Measurements from ENCODE around the gene ZBTB4.
"Not testable (repeated sequence)": the region's sequence is repeated elsewhere in the genome, so short reads cannot be mapped to it uniquely, and the experiment has no call there.

The ZBTB4 gene

DNA sequence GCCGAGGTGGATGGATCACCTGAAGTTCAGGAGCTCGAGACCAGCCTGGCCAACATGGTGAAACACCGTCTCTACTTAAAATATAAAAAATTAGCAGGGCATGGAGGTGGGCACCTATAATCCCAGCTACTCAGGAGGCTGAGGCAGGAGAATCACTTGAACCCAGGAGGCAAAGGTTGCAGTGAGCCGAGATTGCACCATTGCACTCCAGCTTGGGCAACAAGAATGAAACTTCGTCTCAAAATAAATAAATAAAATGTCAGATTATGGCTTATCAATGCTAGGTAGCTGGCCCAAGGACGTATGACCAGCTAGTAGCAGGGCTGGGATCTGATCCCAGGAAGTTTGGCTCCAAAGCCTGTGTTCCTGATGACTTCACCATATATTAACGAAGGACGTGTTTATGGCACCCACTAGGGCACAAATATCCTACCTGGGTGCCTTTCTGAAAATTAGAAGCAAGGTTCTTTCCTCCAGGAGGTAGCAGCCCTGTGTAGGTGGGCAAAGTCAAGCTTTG is 8.9 kb downstream of the ZBTB4 start:
- not testable (repeated sequence) for DNase-seq (ENCODE audit: extremely low read depth in 1 of 2, low read depth in 1 of 2)

DNA sequence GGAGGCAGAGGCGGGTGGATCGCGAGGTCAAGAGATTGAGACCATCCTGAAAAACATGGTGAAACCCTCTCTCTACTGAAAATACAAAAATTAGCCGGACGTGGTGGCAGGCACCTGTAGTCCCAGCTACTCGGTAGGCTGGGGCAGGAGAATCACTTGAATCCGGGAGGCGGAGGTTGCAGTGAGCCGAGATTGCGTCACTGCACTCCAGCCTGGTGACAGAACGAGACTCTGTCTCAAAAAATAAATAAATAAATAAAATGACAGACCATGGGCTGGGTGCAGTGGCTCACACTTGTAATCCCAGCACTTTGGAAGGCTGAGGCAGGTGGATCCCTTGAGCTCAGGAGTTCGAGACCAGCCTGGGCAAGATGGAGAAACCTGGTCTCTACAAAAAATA is 9.6 kb downstream of the ZBTB4 start:
- not testable (repeated sequence) for DNase-seq (ENCODE audit: extremely low read depth in 1 of 2, low read depth in 1 of 2)

DNA sequence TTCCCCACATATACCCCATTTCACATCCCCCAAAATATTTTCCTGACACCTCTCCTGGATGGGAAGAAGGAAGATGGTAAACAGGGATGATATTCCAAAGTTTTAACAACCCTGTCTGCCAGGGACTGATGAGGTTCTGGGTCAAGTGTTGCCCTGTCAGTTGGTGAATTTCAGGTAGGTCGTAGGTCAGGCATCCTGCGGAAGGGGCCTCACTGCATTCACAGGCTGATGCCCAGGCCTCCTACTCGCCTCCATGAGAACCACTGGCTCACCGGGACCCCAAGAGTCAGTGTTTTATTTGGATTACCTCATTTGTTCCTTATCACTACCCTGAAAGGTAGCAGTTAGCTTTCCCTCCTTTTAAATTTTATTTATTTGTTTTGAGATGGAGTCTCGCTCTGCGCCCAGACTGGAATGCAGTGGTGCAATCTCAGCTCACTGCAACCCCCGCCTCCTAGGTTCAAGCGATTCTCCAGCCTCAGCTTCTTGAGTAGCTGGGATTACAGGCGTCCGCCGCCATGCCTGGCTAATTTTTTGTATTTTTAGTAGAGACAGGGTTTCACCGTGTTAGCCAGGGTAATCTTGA is 10.5 kb downstream of the ZBTB4 start:
- no peak for DNase-seq (ENCODE audit: extremely low read depth in 1 of 2, low read depth in 1 of 2)

DNA sequence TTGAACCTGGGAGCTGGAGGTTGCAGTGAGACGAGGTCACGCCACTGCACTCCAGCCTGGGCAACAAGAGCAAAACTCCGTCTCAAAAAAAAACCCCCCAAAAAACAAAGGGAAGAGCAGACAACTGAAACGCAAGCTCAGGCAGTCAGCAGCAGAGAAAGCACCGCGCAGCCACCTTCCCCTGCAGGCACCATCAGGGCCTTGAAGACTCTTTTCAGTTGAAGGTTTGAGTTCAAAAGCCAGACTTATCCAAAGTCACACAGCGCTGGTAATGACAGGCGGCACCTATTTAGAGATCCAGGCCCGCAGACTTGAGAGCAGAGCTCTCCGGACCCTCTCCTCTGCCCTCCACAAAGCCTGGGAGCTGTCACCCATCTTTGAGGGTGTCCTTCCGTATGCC is 11.1 kb downstream of the ZBTB4 start:
- no peak for DNase-seq (ENCODE audit: extremely low read depth in 1 of 2, low read depth in 1 of 2)

DNA sequence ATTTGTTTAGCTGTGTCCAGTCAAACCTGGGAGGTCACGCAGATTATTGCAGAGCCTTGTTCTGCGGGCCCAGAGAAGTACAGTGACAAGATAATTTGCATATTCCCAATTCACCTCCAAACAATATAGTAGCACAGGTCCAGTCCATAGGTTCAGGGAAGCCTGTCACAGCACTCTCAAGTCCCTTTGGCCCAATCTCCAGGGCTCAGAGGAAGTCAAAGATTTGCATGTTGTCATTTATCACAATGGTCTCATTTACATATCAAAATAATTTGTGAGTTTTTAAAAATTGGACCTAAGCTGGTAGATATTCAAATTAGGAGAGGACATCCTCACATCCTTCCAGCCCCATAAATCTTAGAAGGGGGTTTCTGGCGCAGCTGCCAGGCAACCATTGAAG is 11.9 kb downstream of the ZBTB4 start:
- DNase-seq (ENCODE audit: extremely low read depth in 1 of 2, low read depth in 1 of 2), result no peak

DNA sequence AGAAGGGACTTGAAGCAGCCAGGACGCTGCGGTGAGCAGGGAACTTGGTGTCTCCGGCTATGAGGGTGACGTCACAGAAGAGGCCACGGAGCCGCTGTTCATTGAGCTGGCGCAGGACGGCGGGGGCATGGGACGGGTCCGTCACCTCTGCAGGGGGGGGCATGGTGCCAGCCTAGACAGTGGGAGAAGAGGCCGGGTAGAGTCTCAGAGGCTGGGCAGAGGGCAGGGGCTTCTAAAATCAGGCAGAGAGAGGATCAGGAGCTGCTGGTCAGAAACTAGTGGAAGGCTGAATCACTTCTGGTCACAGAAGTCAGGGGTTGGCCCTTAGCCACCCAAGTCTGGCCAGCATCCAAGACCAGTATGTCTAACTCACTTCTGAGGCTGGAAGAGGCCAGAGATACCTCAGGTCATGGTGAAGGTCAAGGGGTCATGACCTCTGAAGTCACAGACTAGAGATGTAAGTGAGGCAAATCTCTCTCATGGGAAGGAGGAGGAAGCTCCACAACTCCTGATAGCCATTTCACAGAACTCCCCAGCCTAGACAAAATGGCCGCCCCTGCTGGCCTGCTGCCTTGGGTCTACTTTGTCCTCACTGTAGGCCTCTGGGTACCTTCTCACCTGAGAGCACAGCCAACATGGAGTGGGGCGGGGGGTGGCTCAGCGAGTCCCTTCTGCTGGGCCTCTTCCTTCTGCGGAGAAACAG is 12.6 kb downstream of the ZBTB4 start:
- no peak for DNase-seq (ENCODE audit: extremely low read depth in 1 of 2, low read depth in 1 of 2)

DNA sequence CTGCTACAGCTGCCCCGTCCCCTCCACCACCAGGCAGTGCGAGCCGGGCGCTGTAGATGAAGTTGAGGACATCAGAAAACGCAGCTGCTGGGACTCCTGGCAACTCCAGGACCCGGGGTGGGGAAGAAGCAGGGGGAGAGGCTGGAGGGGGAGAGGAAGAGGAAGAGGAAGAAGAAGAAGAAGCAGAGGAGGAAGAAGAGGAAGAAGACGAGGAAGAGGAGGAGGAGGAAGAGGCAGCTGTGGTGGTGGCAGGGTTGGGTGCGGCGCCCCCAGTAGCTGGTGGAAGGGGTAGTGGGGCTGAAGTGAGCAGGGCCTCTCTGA is 13.2 kb downstream of the ZBTB4 start:
- no peak for DNase-seq (ENCODE audit: extremely low read depth in 1 of 2, low read depth in 1 of 2)

DNA sequence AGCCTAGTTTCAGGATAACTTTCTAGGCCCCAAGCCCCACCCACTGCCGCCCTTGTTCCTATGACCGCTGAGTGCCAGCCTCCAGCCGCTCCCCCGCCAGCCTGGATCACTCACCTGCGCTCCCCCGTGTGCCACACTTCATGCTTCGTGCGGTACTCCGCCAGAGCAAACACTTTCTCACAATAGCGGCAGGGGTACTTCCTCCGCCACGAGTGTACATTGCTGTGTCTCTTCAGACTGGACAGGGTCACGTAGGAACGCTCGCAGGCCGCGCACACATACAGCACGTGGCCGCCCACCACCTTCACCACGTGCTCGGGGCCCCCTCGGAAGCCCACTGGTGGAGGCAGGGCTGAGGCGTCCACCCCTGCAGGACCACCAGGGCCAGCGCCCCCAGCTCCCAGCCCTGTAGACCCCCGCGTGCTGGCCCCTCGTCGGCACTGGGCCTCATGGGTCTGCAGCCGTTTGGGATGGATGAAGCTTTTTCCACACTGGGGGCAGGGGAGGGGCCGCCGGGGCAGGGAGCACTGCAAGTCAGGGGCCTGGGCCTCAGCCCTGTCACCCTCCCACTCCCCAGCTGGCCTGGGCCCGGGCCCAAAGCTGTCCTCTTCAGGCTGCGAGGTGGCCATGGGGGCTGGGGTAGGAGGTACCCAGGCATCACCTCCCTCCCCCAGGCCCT is 13.7 kb downstream of the ZBTB4 start:
- no peak for DNase-seq (ENCODE audit: extremely low read depth in 1 of 2, low read depth in 1 of 2)

DNA sequence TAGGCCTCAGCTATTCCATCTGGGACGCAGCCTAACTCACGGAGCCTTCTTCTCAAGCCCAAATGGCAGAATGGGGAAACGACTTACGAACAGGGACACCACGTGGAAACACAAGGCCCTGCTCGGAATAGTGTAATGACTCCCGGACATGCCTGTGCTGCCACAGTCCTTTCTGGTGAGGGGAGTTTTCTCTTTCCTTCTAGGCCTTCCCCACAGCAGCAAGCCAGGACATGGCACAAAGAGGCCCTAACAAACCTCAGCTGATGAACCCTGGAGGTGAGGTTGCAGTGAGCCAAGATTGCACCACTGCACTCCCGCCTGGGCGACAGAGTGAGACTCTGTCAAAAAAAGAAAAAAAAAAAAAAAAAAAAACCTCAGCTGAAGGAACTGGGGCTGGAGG is 15.3 kb downstream of the ZBTB4 start:
- DNase-seq (ENCODE audit: extremely low read depth in 1 of 2, low read depth in 1 of 2), result no peak

DNA sequence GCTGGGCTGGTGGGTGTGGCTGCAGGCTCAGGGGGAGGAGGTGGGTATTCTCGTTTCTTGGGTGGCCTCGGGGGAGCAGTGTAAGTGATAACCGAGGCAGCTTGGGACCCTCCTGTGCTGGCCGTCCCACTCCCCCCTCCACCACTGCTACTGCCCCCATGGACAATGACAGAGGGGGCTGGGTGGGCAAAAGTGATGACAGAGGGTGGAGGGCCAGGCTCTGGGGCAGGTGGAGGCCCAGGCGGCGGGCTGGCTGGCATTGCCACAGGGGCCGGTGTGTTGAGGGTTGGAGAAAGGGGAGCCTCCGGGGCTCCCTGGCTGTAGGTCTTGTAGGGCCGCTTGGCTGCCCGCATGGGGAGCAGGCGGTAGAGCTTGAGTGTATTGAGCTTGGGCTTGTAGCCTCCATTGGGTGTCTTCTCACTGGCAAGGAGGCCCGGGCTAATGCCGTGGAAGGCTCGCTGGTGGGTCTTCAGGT is 16.0 kb downstream of the ZBTB4 start:
- DNase-seq (ENCODE audit: extremely low read depth in 1 of 2, low read depth in 1 of 2), result no peak

DNA sequence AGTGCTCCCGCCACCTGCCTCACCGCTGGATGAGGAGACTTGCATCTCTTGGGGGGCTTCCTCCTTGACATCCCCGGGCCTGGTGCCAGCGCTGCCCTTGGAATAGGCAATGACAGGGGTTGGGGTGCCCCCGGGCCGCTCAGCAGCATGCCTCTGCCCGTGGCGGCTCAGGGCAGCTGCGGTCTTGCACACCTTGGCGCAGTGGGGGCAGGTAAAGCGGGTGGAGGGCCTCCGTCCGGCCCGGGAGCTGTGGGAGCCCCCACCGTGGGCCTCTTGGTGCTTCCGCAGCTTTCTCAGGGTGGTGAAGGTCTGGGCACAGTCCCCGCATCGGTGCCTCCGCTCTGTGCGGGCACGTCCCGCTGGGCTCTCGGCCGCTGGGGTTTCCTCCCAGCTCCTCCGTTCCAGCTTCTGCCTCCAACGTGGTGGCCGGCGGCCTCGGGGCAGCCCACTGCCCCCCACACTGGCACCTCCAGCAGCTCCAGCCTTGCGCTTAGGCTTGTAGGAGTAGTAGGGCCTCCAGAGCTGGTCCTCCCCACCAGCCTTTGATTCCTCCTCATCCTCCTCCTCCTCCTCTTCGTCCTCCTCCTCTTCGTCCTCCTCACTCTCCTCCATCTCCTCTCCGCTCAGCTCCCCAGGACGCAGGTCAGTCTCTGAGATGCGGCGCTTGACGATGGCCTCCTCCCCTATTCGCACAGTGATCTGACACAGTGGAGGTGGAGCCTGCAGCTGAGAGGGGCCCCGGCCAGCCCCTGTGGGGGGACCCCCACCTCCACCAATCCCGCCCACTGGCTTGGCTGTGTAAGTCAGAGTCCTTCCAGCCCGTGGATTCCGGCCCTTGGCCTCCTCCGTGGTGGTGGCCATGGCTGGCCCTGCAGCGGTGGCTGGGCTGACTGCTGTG is 16.7 kb downstream of the ZBTB4 start:
- no peak for DNase-seq (ENCODE audit: extremely low read depth in 1 of 2, low read depth in 1 of 2)

DNA sequence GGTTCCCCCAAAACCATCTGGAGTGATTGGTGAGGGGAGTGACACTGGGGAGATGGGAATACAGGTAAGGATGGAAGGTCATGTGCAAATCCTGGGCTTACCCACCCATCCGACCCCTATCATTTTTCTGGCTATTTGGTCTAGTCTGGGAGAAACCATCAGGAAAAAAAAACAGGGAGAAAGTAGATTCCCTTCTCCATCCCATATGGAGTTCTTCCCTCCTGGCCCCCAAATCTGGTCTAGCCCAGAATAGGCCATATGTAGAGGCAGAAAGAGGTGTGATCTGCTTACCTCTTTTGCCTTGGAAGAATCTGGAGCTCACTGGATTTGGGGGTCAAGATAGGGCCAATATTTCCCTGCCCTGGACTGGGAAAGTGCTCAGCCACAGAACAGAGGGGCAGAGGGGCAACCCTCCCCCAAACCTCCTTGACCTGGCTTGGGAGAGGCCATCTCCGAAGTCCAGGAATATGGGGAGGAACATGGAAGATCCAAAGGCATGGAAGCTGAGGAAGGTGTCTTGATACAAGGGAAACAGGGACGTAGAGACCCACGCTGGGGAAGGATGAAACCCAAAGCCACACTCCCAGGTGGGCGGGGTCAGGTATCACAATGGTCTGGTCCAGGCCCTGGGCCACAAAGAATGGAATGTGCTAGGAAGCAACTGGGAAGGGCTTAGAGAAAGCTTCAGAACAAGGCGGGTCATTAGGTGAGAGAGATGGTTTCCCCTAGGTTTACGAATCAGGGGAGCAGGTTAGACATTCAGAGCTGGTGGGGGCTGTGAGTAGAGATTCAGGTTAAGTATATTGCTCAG is 18.4 kb downstream of the ZBTB4 start:
- DNase-seq (ENCODE audit: extremely low read depth in 1 of 2, low read depth in 1 of 2), result no peak

DNA sequence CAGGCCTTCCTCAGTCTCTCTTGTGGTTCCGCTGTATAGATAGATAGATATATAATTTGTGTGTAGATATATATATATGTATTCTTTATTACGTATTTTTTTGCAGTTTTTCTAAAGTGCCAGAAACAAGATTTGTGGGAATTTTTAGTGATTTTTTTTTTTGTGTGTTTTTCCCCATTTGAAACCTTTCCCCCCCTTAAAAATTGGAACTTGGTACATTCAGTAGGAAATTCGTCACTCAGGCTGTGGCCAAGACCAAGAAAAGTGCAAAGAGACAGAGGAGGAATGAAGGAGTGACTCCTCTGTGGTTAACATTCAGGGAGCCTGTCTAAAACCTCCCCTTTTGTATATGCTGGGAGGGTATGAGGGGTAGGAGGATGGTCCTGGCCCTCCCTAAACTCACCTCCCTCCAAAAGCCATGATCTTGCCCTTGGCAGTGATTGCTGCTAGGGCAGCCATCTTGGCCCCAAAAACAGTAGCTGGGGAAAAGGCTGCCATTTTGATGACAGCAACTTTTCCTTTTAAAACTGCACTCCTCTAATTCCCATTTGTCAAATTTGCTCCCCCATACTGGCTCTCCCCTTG is 19.4 kb downstream of the ZBTB4 start:
- DNase-seq (ENCODE audit: extremely low read depth in 1 of 2, low read depth in 1 of 2), result no peak

DNA sequence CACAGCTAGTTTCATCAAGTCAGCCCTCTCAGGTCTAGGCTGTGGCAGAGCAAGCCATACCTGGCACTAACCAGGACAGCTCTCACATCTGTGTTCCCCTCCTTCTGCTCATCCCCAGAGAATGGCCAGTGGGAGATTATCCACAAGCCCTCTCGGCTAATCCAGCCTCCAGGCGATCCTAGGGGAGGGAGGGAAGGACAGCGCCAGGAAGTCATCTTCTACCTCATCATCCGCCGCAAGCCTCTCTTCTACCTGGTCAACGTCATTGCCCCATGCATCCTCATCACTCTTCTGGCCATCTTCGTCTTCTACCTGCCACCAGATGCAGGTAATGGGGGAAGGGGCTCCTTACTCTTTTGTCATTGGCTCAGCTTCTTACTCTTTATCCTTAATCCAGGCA is 31.0 kb downstream of the ZBTB4 start:
- DNase-seq (ENCODE audit: extremely low read depth in 1 of 2, low read depth in 1 of 2), result no peak

DNA sequence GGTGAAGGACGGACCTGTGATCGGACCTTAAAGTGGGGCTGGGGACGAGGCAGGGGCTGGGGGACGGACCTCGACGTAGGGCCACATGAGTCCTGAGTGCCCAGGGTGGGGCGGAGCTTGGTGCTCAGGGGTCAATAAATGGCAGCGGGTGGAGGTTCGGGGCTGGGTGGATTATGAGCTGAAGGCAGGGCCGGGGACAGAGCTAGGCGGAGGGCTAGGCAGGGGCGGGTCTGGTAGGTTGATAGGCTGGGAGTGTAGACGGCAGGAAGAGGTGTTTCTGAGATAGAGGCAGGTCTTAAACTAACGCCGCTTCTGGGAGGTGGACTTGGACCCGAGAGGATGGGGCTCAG is 33.8 kb downstream of the ZBTB4 start:
- no peak for DNase-seq (ENCODE audit: extremely low read depth in 1 of 2, low read depth in 1 of 2)

DNA sequence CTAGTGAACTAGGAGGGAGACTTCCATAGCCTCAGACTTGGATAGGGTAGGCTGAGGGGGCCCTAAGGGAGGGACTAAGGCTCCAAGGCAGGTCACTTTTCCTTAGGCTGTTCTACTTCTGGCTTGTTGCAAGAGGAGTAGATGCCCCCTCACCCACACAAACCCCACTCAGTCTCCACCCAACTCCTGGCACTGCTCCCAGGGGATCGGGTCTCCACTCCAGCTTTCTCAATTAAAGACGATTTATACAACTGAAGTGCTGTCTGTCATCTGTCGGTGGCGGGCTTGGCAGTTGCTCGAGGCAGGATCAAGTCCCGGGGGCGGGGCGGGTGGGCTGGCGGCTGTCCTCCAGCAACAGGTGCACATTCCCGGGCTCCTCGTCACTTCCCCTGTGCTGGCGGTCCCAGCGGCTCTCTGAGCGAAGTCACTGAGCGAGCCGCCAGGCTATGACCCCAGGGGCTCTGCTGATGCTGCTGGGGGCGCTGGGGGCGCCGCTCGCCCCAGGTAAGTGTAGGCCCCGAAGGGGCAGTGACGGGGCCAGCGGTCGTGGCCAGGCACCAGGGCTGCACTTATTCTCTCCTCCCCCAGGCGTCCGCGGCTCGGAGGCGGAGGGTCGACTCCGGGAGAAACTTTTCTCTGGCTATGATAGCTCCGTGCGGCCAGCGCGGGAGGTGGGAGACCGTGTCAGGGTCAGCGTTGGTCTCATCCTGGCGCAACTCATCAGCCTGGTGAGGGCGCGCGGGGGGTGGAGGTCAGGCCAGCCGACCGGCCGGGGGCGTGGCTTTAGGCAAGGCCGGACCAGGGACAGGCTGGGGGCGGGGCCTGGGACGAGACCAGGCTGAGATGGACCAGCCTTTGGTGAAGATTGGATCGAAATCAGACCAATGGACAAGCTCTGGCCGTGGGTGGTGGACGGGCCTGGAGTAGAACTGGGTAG is 34.5 kb downstream of the ZBTB4 start, which contains the start of gene CHRNB1:
Gene CHRNB1, plus strand, starts transcription at position 380 of the 937 bp plus-strand sequence. Its CDS starts 67 bp downstream, at position 447.
- no peak for DNase-seq (ENCODE audit: extremely low read depth in 1 of 2, low read depth in 1 of 2)

DNA sequence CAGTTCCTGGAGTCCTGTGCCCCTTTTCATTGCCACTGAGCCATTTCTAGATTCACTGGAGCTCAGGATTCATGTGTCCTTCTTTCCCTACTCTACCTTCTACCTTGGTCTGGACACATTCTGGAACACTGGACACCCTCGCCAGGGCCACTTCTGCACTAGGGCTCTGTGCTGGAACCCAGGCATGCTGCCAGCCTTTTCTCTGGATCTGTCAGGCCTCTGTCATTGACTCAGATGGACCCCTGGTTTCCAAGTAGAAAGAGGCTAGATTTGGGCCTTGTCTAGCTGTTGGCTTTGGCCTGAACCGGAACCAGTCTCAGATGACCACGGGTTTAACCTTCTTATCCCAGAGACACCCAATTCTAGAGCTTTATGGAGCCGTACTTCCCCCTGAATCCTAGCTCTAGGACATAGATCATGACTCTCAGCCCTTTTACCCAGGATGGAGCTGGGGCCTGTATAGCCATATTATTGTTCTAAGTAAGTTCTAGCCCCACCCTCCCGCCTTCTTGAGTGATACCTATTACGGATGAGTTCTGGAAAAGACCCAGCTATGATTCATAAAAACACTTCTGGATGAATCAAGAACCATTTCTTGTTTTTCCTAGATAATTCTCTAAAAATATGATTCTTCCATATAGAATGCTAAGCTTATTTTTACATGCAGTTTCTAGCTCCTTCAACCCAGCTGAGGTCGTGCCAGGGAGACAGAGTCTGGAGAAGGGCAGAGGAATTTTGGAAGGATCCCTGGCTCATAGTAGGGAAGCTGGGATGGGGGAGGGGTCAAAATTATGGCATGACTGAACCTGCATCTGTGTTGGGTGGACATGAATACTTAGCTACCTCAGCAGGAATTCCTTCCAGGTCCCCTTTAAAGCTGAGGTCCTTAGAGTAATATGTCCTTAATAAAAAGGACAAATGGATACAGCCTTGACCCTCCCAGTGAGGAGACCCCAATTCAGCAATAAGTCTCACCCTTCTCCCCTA is 35.6 kb downstream of the ZBTB4 start:
- no peak for DNase-seq (ENCODE audit: extremely low read depth in 1 of 2, low read depth in 1 of 2)

DNA sequence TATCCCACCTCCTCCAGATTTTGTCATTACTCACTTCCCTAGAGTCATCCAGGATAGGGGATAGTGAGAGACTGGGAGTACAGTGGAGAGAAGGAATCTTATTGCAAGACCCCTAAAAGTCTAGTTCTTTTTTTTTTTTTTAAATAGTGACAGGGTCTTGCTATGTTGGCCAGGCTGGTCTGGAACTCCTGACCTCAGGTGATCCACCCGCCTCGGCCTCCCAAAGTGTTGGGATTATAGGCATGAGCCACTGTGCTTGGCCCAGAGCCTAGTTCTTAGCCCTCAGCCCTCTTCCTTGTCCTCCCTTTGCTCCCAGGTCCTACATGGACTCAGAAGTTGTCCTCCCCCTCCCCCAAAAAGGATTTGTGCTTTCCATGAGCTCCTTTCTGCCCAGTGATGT is 37.3 kb downstream of the ZBTB4 start:
- no peak for DNase-seq (ENCODE audit: extremely low read depth in 1 of 2, low read depth in 1 of 2)
